Globus pallidus (tissue), 1 donor: ENCODE measurements around the gene SMAD1.
"Not testable (repeated sequence)": the region's sequence is repeated elsewhere in the genome, so short reads cannot be mapped to it uniquely, and the experiment has no call there.

Experiments
- DNase-seq: peaks from one replicate; pipeline ENCODE4 v3.0.0-alpha.2; 2015; ENCODE audit warnings: low spot score

Gene SMAD1

DNA sequence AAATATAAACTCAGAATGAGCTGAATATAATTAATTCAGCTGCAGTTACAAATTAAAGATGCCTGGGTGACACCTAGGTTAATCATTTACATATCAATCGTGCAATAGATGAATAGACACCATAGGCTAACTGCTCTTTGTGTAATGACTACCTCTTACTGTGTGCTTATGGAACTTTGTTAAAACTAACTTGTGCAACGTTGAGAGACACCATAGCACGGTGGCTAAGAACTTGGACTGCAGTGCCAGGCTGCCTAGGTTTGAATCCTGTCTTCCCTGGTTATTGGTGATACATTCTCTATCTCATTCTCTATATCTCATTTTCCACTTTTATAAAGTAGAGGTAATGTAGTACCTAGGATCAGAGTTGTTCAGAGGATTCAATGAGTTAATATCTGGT lies 46.9 kb downstream of the SMAD1 start:
- DNase-seq, result no peak

DNA sequence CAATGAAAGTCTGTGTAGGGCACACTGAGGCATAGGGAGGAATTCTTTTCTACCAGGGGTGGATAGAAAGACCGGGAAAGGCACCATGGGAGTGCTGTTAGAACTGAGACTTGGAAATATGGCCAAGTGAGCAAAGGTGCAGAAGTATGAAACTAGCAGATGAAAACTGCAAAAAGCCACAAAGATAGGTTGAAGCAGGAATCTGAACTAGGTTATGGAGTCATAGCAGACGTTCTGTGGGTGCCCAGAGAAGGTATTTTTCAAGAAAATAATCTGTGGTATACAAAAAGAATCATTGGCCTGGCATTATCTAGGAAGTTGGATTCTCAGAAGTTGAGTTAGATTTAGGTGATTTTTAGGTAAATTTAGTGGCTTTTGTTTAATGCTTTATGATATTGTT lies 48.5 kb downstream of the SMAD1 start:
- DNase-seq, result no peak

DNA sequence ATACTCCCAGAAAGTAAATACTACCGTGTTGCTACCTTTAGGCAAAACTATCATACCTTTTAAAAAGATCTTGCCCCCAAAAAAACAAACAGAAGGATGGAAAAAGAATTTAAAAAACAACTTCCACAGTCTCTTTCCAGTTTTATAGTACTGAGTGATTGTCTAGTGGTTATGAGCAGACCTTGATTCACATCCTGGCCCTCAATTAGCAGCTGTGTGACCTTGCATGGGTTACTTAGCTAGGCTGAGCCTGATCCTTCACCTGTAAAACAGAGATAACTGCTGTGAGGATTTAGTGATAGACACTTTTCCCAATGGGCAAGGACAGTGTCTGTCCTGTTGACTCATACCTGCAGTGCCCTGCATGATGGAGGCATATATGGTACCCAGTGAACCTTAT lies 49.0 kb downstream of the SMAD1 start:
- no peak for DNase-seq

DNA sequence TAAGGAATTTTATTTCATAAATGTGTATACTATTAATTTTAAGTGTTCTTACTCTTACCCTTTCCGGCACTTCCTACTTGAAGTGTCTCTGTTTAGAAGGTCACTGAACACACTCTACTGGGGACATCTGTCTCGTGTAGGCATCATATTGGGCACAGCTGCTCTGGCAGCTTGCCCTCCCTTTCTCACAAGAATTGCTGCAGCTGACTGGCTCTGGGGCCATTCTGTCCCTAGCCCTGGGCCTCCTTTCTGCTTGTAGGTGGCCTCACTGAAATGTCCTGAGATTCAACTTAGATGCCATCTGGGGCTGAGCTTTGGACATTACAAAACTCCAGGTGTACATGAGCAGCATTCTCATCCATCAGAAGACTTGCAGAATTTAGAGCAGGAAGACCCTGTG lies 49.6 kb downstream of the SMAD1 start:
- peak; percentile 75 for DNase-seq

DNA sequence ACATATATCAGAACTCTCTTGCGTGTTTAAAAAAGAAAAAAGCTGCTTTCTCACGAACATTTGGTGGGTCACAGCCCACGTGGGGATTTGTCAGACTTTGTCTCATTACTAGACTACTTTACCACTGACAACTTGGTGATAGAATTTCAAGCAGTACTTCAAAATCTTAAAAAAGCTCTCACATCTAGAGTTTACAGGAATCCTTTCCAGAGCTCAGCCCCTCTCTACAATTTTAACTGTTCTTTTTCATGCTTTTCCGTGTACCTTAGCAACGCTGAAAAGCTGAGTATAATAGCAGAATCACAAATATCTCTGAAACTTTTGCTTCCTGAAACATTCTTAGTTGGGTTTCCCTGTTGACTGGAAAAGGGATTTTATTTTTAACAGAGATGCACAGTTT lies 50.2 kb downstream of the SMAD1 start:
- peak; percentile 31 for DNase-seq

DNA sequence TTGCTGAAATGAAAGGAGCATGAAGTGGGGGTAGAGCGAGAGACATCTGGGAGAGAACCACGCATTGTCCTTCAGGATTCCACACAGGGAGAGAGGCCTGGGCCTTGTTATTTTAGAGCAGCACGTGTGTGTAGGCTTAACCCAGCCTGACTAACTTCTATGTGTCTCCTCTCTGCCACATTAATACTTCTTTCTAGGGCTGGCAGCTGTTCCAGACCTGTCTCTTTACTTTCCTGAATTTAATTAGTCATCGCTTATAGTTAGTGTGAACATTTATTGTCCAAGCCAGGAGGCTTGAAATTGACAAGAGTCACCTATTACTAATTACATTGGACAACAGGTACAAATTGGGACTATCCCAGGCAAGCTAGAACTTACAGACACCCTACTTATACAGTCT lies 51.3 kb downstream of the SMAD1 start:
- no peak for DNase-seq

DNA sequence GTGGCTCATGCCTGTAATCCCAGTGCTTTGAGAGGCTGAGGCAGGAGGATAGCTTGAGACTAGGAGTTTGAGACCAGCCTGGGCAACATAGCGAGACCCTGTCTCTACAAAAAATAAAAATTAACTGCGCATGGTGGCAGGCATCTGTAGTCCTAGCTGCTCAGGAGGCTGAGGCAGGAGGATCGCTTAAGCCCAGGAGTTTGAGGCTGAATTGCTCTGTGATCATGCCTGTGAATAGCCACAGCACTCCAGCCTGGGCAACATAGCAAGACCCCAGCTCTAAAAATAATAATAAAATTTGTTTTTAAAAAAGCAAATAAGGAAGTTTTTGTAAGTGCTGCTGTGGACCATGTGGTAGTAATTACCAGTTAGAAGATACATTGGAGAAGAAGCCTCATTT lies 51.8 kb downstream of the SMAD1 start:
- DNase-seq, result not testable (repeated sequence)

DNA sequence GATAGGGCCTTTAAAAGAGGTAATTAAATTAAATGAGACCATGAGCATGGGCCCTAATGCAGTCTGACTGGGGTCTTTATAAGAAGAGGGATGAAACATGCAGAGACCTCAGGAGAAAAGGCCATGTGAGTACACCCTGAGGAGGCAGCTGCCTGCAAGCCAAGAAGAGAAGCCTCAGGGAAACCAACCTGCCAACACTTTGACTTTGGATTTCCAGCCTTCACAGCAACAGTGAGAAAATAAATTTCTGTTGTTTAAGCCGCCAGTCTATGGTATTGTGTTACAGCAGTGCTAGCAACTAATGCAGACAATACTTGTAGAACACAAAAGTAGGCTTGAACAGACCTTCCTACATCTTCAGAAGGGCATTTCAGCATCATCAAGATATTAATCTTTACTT lies 52.3 kb downstream of the SMAD1 start:
- no peak for DNase-seq

DNA sequence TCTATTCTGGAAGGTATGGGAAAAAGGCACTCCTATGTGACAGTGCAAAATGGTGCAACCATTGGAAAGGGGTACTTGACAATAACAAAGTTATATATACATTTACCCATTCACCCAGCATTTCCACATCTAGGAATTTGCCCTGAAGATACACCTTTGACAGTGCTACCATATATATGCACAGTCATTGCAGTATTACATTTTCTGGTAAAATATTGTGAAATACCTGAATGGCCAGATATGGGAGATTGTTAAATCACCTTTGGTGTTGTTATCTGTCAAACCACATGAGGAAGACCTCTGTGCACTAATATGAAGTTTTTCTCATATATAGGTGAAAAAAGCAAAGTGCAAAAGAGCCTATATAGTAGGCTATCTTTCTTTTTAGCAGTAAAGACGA lies 53.5 kb downstream of the SMAD1 start:
- no peak for DNase-seq

DNA sequence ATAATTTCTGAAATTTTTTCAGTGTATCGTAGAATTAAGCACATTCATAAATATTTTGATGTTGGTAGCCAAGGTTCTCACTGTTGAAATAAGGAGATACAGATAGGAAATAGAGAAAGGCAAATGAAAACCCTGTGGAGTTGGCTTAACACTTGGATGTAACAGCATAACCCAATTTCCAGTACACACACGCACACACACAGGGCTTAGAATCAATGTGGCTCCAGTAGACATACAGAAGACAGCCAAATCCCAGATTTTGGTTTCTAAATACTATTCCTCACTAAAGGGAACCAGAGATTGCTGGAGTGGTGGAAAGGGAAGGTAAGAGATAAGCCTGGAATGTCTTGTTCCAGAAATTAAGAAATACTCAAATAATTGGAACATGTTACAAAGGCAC lies 54.4 kb downstream of the SMAD1 start:
- no peak for DNase-seq

DNA sequence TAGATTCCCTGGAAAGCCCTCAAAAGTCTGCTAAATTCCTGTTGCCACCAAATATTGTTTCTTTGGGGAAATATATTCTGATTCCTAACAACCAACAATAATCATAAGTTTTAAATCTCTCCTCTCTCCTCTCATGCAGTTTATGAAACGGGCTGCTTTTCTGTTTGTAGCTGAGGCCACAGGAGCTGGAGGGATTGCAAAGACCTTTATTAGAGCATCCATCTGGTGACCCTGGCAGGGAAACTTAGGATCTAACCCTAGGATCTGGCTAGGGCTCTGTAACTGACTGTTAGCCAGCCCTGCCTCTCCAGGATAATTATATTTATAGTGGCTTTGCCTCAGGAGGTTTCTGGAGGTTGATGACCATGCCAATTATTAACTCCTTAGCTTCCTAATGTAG lies 56.9 kb downstream of the SMAD1 start:
- no peak for DNase-seq

DNA sequence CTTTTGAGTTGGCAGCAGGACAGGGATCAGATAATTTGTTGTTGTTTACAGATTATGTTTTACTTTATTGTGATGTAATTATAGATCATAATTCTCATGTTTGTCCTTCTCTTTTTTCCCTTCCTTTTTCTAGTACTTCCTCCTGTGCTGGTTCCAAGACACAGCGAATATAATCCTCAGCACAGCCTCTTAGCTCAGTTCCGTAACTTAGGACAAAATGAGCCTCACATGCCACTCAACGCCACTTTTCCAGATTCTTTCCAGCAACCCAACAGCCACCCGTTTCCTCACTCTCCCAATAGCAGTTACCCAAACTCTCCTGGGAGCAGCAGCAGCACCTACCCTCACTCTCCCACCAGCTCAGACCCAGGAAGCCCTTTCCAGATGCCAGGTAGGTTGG lies 58.0 kb downstream of the SMAD1 start:
- DNase-seq, result no peak

DNA sequence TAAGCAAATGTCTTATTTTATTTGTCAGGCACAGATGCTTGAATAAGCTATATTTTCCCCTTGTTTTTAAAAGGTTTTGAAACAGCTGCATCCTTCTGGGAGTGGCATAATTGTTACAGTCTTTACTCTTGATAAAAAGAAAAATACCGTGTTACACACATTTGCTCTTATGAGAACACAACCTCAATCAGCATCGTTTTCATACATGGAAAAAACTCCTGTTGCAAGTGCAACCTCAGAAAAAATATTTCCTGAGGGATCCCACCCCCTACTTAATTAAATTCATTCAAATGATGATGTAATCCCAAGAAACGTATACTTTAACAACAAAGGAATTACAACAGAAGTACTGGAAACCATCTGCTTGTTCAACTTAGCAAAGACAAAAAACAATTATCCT lies 58.6 kb downstream of the SMAD1 start:
- no peak for DNase-seq

DNA sequence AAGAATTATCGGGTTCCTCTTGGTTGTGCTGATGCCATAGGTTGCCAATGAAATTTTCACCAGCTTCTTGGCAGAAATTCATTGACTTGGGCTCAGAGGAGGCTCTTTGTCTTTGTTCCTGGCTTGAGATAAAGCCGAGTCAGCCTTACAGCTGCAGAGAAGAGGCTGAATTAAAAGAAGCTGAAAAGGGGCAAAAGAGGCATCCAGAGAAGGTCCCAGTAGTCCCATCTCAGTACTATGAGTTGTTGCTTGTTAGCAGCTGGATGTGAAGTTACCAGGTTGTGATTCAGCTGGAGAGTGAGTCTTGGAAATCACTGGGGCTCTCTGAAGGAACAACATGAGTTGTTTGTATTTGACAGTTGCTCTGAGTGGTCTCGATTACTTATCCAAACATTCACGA lies 59.7 kb downstream of the SMAD1 start:
- peak; percentile 62 for DNase-seq

DNA sequence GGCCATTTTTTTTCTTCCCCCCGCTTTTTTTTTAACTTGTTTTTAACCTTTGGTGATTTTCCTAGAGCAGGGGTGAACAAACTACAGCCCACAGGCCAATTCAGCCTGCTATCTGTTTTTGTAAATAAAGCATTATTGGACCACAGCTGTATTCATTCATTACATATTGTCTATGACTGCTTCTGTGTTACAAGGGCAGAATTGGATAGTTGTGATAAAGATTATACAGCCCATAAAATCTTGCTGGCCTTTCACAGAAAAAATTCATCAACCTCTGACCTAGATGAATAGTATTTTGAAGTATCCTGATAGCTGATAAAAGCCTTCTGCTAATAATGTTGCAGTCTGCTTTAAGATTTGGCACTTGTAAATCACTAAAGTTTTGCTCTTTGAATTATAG lies 63.4 kb downstream of the SMAD1 start:
- no peak for DNase-seq

DNA sequence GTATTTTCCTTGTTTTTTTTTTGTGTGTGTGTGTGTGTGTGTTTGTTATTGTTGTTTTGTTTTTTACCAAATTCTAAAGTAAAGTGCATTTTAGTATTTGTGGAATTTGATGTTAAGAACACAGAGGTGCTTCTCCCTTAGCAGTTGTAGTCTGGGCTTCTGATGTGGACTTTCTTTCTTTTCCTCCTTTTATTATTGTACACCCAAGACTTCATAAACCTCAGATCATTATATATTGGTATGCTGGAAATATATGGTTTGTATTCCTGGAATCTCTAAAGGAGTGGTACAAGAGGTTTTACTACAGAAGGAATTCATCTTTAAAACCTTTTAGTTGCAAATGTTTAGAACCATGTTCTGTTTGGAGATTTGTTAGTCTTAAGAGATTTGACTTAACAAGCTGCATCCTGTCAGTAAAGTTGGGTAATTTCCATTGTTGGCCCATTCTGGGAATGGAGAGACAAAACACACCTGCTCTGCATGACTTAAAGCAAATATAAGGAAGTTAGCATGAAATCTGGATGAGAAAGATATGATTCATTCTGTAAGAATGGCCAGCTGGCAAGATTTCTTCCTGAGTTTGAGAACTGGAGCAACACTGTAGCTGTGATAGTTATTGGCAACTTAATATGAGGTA lies 64.0 kb downstream of the SMAD1 start:
- no peak for DNase-seq

DNA sequence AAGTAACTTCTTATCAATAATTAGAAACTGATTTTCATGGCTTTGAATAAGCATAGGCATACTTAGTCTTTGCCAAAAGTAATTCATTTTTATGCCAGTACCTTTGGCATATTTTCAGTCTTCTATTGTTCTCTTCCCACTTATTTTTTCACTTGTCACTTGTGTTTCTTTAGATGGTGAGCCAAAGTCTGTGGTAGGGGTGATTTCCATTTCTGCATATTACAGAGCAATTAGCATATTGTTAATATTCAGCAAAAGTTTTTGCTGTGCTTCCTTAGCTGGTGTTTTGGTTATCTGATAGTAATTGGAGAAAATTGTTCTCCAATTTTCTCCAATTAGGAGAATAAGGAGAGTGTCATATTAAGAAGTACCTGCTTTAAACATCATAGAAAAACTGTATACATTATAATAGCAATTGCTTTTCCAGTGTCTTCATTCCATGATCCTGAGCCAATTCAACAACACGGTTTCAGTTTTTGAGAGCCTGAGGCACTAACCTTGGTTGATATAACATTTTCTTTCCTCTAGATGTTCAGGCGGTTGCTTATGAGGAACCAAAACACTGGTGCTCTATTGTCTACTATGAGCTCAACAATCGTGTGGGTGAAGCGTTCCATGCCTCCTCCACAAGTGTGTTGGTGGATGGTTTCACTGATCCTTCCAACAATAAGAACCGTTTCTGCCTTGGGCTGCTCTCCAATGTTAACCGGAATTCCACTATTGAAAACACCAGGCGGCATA lies 64.7 kb downstream of the SMAD1 start:
- DNase-seq, result no peak

DNA sequence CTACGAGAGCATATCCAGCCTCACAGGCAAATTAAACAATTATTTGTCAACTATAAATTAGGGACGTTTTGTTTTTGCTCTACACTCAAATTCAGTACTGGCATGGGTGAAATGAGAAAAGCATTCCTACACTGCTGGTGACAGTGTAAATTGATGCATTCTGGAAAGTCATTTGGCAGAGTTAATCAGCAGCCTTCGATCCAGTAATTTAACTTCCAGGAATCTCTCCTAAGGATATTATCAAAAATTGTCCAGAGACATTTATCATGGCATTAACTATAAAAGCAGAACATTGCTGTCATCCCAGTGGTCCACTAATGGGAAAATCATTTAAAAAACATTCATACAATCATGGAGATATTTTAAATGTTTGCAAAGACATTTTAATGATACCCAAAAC lies 70.0 kb downstream of the SMAD1 start:
- DNase-seq, result no peak

DNA sequence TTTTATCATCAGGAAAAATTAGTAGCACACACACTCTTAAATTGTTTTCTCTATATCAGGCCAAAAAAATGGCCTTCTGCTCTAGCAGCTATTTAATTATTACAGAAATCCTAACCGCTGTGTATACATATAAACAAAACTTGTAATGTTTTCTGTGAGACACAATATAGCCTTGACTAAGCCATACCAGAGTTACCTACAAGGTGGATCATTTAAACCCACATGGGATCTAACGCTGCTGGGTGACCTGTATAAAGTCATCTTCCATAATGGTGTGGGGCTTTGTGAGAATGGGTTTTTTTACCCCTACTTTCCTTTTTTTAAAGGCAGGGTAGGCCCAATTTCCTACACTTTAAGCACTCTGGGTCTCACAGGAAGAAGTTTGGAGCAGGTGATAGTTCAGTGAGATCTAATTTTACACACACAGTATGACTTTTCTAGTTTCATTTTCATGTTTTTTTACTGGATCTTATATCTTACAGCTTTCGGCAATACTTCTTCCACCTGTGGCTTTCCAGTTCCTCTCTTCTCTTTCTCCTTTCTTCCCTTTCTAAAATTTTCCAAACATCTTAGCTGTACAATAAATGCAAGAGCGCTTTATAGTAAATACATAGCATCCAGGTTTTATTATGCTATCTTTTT lies 70.6 kb downstream of the SMAD1 start:
- no peak for DNase-seq

DNA sequence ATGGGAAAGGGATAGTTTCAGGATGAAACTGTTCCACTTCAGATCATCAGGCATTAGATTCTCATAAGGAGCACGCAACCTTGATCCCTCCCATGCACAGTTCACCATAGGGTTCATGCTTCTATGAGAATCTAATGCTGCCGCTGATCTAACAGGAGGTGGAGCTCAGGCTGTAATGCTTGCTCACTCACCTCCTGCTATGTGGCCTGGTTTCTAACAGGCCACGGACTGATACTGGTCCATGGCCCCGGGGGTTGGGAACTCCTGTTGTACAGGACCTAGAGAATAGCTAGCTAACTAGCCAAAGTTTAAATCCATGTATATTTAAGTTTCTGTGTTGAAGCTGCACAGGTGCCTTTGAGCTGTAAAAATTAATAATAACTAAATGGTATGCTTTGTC lies 71.7 kb downstream of the SMAD1 start:
- no peak for DNase-seq

DNA sequence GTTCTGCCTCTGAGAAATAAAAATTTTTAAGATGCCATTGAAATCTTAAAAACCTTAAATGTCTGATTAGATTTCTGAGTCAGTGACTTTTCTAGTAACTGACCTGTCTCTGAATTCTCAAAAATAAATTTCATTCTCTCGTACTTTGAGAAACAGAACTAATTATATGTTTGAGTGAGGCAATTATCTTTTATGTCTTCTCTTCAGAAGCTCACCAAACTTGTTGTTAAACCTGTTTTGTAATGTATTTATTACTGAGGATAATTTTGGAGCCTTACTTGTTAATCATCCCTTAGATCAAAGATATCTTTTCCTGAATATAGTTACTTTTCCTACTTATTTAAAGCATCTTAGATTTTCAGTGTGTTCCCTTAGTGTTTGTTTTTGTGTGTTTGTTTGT lies 73.0 kb downstream of the SMAD1 start:
- no peak for DNase-seq

DNA sequence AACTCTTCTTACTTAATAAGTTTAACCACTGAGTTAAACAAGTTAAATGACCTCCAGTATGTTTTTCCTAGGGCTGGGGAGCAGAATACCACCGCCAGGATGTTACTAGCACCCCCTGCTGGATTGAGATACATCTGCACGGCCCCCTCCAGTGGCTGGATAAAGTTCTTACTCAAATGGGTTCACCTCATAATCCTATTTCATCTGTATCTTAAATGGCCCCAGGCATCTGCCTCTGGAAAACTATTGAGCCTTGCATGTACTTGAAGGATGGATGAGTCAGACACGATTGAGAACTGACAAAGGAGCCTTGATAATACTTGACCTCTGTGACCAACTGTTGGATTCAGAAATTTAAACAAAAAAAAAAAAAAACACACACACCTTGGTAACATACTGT lies 76.1 kb downstream of the SMAD1 start:
- DNase-seq, result peak; percentile 60

DNA sequence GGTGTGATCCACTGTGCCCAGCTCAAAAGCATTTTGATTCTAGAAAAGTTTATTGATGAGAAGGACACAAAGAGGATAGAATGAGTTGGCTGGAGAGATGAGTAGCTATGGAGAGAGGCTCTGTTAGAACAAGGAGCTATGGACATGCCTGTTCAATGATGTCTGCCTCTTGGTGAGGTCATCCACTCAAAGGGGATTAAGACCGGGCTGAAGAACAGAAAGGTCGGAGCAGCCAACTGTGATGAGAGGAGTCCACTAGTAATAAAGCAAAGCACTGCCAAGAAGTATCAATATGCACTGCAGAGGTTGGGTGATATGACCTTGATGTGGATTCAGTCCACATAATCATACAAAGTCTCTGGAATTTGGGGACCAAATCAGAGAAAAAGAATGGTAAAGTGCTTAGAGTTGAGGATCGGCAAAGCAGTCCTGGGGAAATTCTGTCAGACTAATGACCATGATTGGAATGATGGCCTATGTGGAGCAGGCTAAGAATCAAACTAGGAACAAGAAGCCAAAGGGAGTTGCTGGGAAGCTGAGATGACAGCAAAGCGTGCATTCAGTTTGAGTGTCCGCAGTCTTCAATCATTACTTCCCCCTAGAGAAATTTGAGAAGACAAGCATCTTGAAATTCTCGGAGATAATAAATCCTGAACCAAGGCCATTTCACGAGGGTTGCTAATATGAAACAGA lies 81.8 kb downstream of the SMAD1 start:
- no peak for DNase-seq
